ENCODE results near the gene DTX4. TPM values are rescaled to one million over a fixed set of nuclear protein-coding genes. Genes with fewer than 3 reads are reported as not detected.

The DTX4 gene
- total RNA-seq, 1 donor from 2014 or later: 24.2 TPM

DNA sequence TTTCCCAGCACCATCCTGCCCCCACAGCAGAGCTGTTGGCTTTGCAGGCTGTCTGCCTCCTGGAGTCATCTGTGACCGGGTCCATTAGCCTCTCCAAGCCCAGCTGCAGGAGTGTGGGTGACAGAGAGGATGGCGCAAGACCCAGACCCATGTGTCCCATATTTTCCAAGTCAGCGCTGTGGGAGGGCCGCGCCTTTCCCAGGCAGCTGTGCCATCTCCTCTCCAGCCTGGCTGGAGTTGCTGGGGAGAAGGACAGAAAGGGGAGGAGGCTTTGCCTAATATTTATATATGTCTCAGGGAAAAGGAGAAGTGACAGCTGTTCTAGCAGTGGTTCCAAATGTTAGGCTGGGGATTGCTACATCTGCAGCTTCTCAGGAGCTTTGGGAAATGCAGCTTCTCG lies 15.7 kb downstream of the DTX4 start:
- POLR2A ChIA-PET: interaction anchor here (0.6 to 1.1 kb wide), 3 partner anchors 15 to 537 kb away, joined by 3 read pairs; partner anchors contain the start of gene DTX4
- H3K27me3 Mint-ChIP-seq: no peaks in the 10 kb centered on the region

DNA sequence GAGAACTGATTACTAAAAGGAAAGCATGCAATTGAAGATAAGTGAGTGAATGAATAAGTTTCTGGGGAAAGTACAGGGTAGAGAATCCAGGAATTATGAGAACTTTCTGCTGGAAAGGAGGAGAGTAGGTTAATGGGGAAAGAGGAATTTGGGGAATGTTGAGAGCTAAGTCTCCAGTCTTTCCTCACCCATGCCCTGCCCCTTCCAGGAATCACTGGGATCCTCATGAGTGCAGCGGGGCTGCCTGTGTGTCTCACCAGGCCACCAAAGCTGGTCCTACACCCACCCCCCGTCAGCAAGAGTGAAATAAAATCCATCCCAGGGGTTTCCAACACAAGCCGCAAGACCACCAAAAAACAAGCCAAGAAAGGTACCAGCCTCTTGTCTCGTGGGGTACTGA lies 17.0 kb downstream of the DTX4 start:
- Mint-ChIP-seq H3K9me3 (no peaks in the 10 kb centered on the region), H3K4me1 (peaks cover 20% of the 10 kb centered on the region), H3K4me3 (no peak overlapping the region), H3K36me3 (ENCODE audit: low read depth) (peaks cover 89% of the 10 kb centered on the region), H3K27me3 (no peaks in the 10 kb centered on the region), H3K27ac (no peak overlapping the region)
- intact Hi-C loops (cut with micrococcal nuclease): no loop called here
- TF ChIP-seq, protein P1, sequence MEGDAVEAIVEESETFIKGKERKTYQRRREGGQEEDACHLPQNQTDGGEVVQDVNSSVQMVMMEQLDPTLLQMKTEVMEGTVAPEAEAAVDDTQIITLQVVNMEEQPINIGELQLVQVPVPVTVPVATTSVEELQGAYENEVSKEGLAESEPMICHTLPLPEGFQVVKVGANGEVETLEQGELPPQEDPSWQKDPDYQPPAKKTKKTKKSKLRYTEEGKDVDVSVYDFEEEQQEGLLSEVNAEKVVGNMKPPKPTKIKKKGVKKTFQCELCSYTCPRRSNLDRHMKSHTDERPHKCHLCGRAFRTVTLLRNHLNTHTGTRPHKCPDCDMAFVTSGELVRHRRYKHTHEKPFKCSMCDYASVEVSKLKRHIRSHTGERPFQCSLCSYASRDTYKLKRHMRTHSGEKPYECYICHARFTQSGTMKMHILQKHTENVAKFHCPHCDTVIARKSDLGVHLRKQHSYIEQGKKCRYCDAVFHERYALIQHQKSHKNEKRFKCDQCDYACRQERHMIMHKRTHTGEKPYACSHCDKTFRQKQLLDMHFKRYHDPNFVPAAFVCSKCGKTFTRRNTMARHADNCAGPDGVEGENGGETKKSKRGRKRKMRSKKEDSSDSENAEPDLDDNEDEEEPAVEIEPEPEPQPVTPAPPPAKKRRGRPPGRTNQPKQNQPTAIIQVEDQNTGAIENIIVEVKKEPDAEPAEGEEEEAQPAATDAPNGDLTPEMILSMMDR (IDR thresholded peaks at IDR 0.05): no peak
- ATAC-seq (ENCODE audit: low read depth) (no peak), DNase-seq (no peak)
- ChIA-PET POLR2A (interaction anchor here (1.1 kb wide), 1 partner anchor 17 kb away, joined by 3 read pairs; the partner anchor contains the start of gene DTX4), CTCF (interaction anchor here (1.7 kb wide), 1 partner anchor 33 kb away, joined by 4 read pairs; no protein-coding TSS in a partner anchor)

More for the DNA sequence above, 15.7 kb downstream of the DTX4 start:
- ATAC-seq (ENCODE audit: low read depth): no peak
- no peak for DNase-seq
- H3K4me1 Mint-ChIP-seq: peaks cover 22% of the 10 kb centered on the region
- no peak overlapping the region for H3K27ac Mint-ChIP-seq
- TF ChIP-seq, protein P1 (IDR thresholded peaks at IDR 0.05): no peak
- H3K4me3 Mint-ChIP-seq: no peak overlapping the region
- H3K9me3 Mint-ChIP-seq: no peaks in the 10 kb centered on the region
- intact Hi-C loops (cut with micrococcal nuclease): no loop called here
- CTCF ChIA-PET: interaction anchor here (1.7 to 8.3 kb wide), 2 partner anchors 14 to 35 kb away, joined by 4 to 102 read pairs; partner anchors contain the start of gene DTX4
- peaks cover 89% of the 10 kb centered on the region for H3K36me3 Mint-ChIP-seq (ENCODE audit: low read depth)

DNA sequence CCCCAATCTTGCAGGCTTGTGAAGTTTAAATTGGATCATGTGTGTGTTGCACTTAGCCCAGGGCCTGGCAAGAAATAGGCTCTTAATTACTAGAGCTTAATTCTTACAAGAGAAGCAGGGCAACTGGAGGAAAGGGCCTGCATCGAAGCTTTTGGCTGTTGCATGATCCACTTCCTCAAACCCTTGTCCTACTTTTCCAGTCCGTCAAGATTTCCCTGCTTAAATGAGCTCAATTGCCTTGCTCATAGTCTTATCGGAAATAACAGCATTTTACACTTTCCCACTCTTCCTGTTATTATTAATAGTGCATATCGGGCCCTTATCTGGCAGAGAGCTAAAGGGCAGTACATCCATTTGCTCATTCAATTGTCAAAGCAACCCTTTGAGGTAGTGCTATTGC lies 18.1 kb downstream of the DTX4 start:
- Mint-ChIP-seq H3K4me1 (peaks cover 18% of the 10 kb centered on the region), H3K36me3 (ENCODE audit: low read depth) (peaks cover 89% of the 10 kb centered on the region), H3K4me3 (no peak overlapping the region), H3K9me3 (no peaks in the 10 kb centered on the region), H3K27me3 (no peaks in the 10 kb centered on the region), H3K27ac (no peak overlapping the region)
- POLR2A ChIA-PET: no interaction called here
- CTCF ChIA-PET: interaction anchor here (1.1 kb wide), 1 partner anchor 18 kb away, joined by 7 read pairs; the partner anchor contains the start of gene DTX4
- TF ChIP-seq, protein P1 (IDR thresholded peaks at IDR 0.05): no peak
- ATAC-seq (ENCODE audit: low read depth) (no peak), DNase-seq (no peak)
- intact Hi-C loops (cut with micrococcal nuclease): no loop called here

DNA sequence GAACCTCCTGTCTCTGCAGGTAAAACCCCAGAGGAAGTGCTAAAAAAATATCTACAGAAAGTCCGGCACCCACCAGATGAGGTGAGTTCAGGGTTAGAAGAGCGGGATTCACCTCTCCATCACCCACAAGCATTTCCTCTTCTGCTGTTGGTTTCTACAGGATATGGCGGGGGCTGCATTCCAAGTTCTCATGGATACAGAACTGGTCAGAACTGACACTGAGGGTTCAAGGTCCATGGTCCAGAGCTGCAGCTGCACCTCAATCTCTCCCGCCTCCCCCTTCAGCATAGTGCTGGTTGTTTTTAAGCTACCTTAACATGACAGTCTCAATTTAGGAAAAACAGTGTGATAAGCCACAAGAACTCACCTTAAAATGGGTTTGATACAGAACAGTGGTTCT lies 19.2 kb downstream of the DTX4 start:
- intact Hi-C loops (cut with micrococcal nuclease): no loop called here
- CTCF ChIA-PET: interaction anchor here (1.3 kb wide), 1 partner anchor 16 kb away, joined by 4 read pairs; no protein-coding TSS in a partner anchor
- no peak overlapping the region for H3K4me3 Mint-ChIP-seq
- TF ChIP-seq, protein P1 (IDR thresholded peaks at IDR 0.05): no peak
- H3K27me3 Mint-ChIP-seq: no peaks in the 10 kb centered on the region
- H3K9me3 Mint-ChIP-seq: no peaks in the 10 kb centered on the region
- POLR2A ChIA-PET: no interaction called here
- peaks cover 95% of the 10 kb centered on the region for H3K36me3 Mint-ChIP-seq (ENCODE audit: low read depth)
- no peak overlapping the region for H3K27ac Mint-ChIP-seq
- peaks cover 25% of the 10 kb centered on the region for H3K4me1 Mint-ChIP-seq
- DNase-seq (no peak), ATAC-seq (ENCODE audit: low read depth) (no peak)

DNA sequence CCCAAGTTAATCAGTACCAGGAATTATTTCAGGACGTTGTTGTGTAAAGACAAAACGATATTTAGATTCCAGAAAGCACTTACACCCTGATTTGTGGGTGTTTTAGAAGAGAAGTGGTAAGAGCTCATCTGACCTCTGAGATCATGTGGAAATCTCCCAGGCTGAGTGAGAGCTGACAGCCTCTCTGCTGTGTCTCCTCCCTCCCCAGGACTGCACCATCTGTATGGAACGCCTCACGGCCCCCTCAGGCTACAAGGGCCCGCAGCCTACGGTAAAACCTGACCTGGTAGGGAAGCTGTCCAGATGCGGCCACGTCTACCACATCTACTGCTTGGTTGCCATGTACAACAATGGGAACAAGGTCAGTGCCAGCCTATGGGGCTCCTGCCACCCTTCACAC lies 20.0 kb downstream of the DTX4 start:
- no peaks in the 10 kb centered on the region for H3K27me3 Mint-ChIP-seq
- ChIA-PET POLR2A (no interaction called here), CTCF (interaction anchor here (1.3 kb wide), 1 partner anchor 16 kb away, joined by 4 read pairs; no protein-coding TSS in a partner anchor)
- no peaks in the 10 kb centered on the region for H3K9me3 Mint-ChIP-seq
- peaks cover 31% of the 10 kb centered on the region for H3K4me1 Mint-ChIP-seq
- intact Hi-C loops (cut with micrococcal nuclease): no loop called here
- H3K27ac Mint-ChIP-seq: no peak overlapping the region
- TF ChIP-seq, protein P1 (IDR thresholded peaks at IDR 0.05): no peak
- no peak for DNase-seq
- peaks cover 95% of the 10 kb centered on the region for H3K36me3 Mint-ChIP-seq (ENCODE audit: low read depth)
- no peak for ATAC-seq (ENCODE audit: low read depth)
- H3K4me3 Mint-ChIP-seq: no peak overlapping the region
